Adrenal gland (tissue), 5 donors: Measurements from ENCODE around the gene CMTM5.

Experiments used
- POLR2A ChIP-seq, 2 donors: fragments of 450-650 bp; IDR thresholded peaks; one replicate each; pipeline ENCODE4 v1.6.1; 2017; ENCODE audit warnings: antibody characterized with exemption in 2 of 2, mild to moderate bottlenecking in 2 of 2, moderate library complexity in 1 of 2
- TF ChIP-seq, protein P1 (sequence below), 6 experiments: fragments of 450-650 bp in 4 of 6; fragments of 200-600 bp in 2 of 6; sonication (generic) in 1 of 6; IDR thresholded peaks; 1 replicate in 5 of 6; 2 replicates in 1 of 6; pipeline versions ENCODE4 v1.5.1 to v1.8.0; 2016 to 2021; ENCODE audit warnings: antibody characterized with exemption in 6 of 6, mild to moderate bottlenecking in 2 of 6, moderate library complexity in 1 of 6
- donor health status: DM: no; HTN: no; CAD: no.

DNA sequence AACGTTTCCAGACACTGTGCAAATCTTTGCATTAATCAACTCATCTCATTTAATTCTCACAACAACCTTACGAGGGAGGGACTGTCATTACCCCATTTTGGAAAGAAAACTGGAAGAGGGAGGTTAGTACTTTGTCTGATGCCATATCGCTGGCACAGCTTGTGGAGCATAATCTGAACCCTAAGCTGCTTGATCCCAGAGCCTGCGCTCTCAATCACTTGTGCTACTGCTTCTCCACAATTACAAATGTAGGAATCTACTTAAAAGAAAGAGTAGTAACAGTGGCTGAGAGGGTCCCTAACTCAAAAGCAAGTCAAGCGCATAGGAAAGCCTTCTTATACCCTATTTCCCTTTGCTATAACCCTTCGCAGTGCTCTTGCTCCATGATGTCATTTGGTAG lies 15.1 kb upstream of the CMTM5 start:
- no peak for TF ChIP-seq POLR2A (IDR thresholded peaks at IDR 0.05)
- TF ChIP-seq, protein P1, sequence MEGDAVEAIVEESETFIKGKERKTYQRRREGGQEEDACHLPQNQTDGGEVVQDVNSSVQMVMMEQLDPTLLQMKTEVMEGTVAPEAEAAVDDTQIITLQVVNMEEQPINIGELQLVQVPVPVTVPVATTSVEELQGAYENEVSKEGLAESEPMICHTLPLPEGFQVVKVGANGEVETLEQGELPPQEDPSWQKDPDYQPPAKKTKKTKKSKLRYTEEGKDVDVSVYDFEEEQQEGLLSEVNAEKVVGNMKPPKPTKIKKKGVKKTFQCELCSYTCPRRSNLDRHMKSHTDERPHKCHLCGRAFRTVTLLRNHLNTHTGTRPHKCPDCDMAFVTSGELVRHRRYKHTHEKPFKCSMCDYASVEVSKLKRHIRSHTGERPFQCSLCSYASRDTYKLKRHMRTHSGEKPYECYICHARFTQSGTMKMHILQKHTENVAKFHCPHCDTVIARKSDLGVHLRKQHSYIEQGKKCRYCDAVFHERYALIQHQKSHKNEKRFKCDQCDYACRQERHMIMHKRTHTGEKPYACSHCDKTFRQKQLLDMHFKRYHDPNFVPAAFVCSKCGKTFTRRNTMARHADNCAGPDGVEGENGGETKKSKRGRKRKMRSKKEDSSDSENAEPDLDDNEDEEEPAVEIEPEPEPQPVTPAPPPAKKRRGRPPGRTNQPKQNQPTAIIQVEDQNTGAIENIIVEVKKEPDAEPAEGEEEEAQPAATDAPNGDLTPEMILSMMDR (IDR thresholded peaks at IDR 0.05), result no peak
